PC-9 (cell line): ENCODE data around the gene ZNF263. TPM values are rescaled to one million over a fixed set of nuclear protein-coding genes. Genes with fewer than 3 reads are reported as not detected.

Experiments used
- BruUV-seq: library from RNA; stranded (reverse); fragments of 400-500 nt; replicated peaks from 2 replicates; lab custom pipeline; 2021; lab: Mats Ljungman, UMichigan
- CTCF ChIA-PET: fragments of 300-600 bp; sonication (Branson Sonifier 250); formaldehyde crosslinking; loops from one replicate; lab custom pipeline; 2022; ENCODE audit warnings: antibody characterized with exemption; lab: Charles Lee
- POLR2A ChIA-PET: fragments of 300-600 bp; sonication (Branson Sonifier 250); formaldehyde crosslinking; loops from one replicate; lab custom pipeline; 2022; ENCODE audit warnings: antibody characterized with exemption; ENCODE audit not compliant: unreplicated experiment; lab: Charles Lee
- DNase-seq, 2 experiments: peaks; one replicate each; pipeline versions ENCODE4 v3.0.0 to v3.0.0-alpha.2; 2015 to 2022; ENCODE audit warnings: mixed read lengths in 1 of 2
- H2AFZ ChIP-seq: fragments of 200-600 bp; sonication (generic); 2 replicates; pipeline ENCODE4 v1.8.1; 2017; ENCODE audit warnings: antibody characterized with exemption
- H3F3A ChIP-seq: fragments of 200-600 bp; sonication (generic); 2 replicates; pipeline ENCODE4 v1.8.1; 2017; ENCODE audit warnings: antibody characterized with exemption, mild to moderate bottlenecking, low read depth; ENCODE audit not compliant: insufficient read depth
- H3K27ac ChIP-seq: fragments of 200-600 bp; sonication (generic); 2 replicates; pipeline ENCODE4 v1.6.1; 2016; ENCODE audit warnings: mixed run types
- H3K27me3 ChIP-seq: fragments of 200-600 bp; sonication (generic); 2 replicates; pipeline ENCODE4 v1.6.1; 2016; ENCODE audit warnings: low read depth, mixed run types; ENCODE audit not compliant: insufficient read depth
- H3K36me3 ChIP-seq: fragments of 200-600 bp; sonication (generic); 2 replicates; pipeline ENCODE4 v1.6.1; 2016; ENCODE audit warnings: low read depth, mixed run types
- H3K4me1 ChIP-seq: fragments of 200-600 bp; sonication (generic); replicated peaks from 2 replicates; pipeline ENCODE4 v1.6.1; 2016; ENCODE audit warnings: mixed run types; ENCODE audit not compliant: insufficient read depth
- H3K4me2 ChIP-seq: fragments of 200-600 bp; sonication (generic); 2 replicates; pipeline ENCODE4 v1.6.1; 2017; ENCODE audit warnings: mixed run types
- H3K4me3 ChIP-seq: fragments of 200-600 bp; sonication (generic); 2 replicates; pipeline ENCODE4 v1.6.1; 2016; ENCODE audit warnings: mixed run types
- H3K79me2 ChIP-seq: fragments of 200-600 bp; sonication (generic); 2 replicates; pipeline ENCODE4 v1.6.1; 2017; ENCODE audit warnings: low read depth, mixed run types
- H3K9me2 ChIP-seq: fragments of 200-600 bp; sonication (generic); 2 replicates; pipeline ENCODE4 v1.8.1; 2017; ENCODE audit warnings: mild to moderate bottlenecking; ENCODE audit not compliant: insufficient read depth
- H3K9me3 ChIP-seq: fragments of 200-600 bp; sonication (generic); 2 replicates; pipeline ENCODE4 v1.8.1; 2016; ENCODE audit warnings: low read depth; ENCODE audit not compliant: insufficient read depth
- H4K20me1 ChIP-seq: fragments of 200-600 bp; sonication (generic); 2 replicates; pipeline ENCODE4 v1.8.1; 2017; ENCODE audit not compliant: insufficient read depth
- EZH2 ChIP-seq: fragments of 200-600 bp; sonication (generic); IDR thresholded peaks from 2 replicates; pipeline ENCODE4 v1.8.0; 2017; ENCODE audit warnings: antibody characterized with exemption, low read depth
- intact Hi-C: fragments of 100-400 bp; cut with micrococcal nuclease; formaldehyde crosslinking; loops from one replicate; pipeline ENCODE4 v1.10.0; 2022; ENCODE audit not compliant: unreplicated experiment
- total RNA-seq: library from RNA; stranded (reverse); gene quantifications from 2 replicates; pipeline ENCODE4 v1.2.3, GENCODE V29; 2021
- TF ChIP-seq, protein P1 (sequence below): fragments of 200-600 bp; sonication (generic); conservative IDR thresholded peaks from 2 replicates; pipeline ENCODE4 v1.6.1; 2017; ENCODE audit warnings: mixed run types, antibody characterized with exemption, mild to moderate bottlenecking, moderate library complexity

Gene ZNF263
- total RNA-seq, 1 experiment from 2014 or later: 36.8 TPM

DNA sequence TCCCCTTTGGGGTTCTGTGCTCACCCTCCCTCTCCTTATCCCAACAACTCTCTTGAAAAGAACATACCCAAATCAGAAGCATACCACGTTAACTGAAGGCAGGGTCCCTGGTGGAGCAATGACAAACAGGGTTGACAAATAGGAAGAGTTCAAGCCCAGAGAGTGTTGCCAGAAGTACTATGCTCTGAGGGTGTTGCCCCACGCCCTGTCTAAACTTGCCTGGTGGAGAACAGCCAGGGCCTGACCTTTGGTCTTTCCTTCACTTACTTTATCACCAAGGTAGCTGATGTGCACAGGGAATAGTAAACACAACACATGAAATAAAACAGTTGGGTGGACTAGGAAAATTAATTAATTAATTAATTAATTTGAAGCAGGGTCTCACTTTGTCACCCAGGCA is 45.4 kb downstream of the ZNF263 start:
- Histone ChIP-seq H3K27me3 (peaks cover 17% of the 10 kb centered on the region; the same call in 1 of the 2 replicates), H3K9me3 (no peaks in the 10 kb centered on the region), H3F3A (no peaks in the 10 kb centered on the region), H3K27ac (no peak overlapping the region), H3K79me2 (no peaks in the 10 kb centered on the region), H4K20me1 (no peaks in the 10 kb centered on the region), H3K36me3 (no peaks in the 10 kb centered on the region), H2AFZ (no peak overlapping the region), H3K4me3 (no peak overlapping the region), H3K9me2 (no peaks in the 10 kb centered on the region), H3K4me1 (no peaks in the 10 kb centered on the region), H3K4me2 (no peak overlapping the region)
- intact Hi-C loops: no loop called here
- POLR2A ChIA-PET: no interaction called here
- DNase-seq: no peak
- CTCF ChIA-PET: no interaction called here
- BruUV-seq: no TSS peak
- no peak for TF ChIP-seq EZH2
- TF ChIP-seq, protein P1, sequence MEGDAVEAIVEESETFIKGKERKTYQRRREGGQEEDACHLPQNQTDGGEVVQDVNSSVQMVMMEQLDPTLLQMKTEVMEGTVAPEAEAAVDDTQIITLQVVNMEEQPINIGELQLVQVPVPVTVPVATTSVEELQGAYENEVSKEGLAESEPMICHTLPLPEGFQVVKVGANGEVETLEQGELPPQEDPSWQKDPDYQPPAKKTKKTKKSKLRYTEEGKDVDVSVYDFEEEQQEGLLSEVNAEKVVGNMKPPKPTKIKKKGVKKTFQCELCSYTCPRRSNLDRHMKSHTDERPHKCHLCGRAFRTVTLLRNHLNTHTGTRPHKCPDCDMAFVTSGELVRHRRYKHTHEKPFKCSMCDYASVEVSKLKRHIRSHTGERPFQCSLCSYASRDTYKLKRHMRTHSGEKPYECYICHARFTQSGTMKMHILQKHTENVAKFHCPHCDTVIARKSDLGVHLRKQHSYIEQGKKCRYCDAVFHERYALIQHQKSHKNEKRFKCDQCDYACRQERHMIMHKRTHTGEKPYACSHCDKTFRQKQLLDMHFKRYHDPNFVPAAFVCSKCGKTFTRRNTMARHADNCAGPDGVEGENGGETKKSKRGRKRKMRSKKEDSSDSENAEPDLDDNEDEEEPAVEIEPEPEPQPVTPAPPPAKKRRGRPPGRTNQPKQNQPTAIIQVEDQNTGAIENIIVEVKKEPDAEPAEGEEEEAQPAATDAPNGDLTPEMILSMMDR: no peak

Other genes with a start within 250 kb of the ZNF263 start
- gene BICDL2, start 246.5 kb upstream of the ZNF263 start, total RNA-seq: 57.9 and 68.7 TPM in 2 replicates
- 0.28 and 0.83 TPM in 2 replicates for gene MMP25, start 236.9 kb upstream of the ZNF263 start, total RNA-seq
- gene IL32, start 217.9 kb upstream of the ZNF263 start, total RNA-seq: 1.5 and 2.2 TPM in 2 replicates
- 0.23 TPM in 1 of 2 replicates, not detected in the other for gene ZSCAN10, start 184.2 kb upstream of the ZNF263 start, total RNA-seq
- gene ZNF205, start 170.9 kb upstream of the ZNF263 start, total RNA-seq: 17.4 and 18.0 TPM in 2 replicates
- 15.9 and 17.7 TPM in 2 replicates for gene ZNF213, start 148.5 kb upstream of the ZNF263 start, total RNA-seq
- gene OR1F1, start 95.3 kb upstream of the ZNF263 start, total RNA-seq: 1.2 and 1.4 TPM in 2 replicates
- 12.1 and 13.2 TPM in 2 replicates for gene ZNF200, start 48.3 kb upstream of the ZNF263 start, total RNA-seq
- not detected in 2 replicates for gene MEFV, start 26.9 kb upstream of the ZNF263 start, total RNA-seq
- gene TIGD7, start 21.9 kb downstream of the ZNF263 start, total RNA-seq: 8.7 and 10.9 TPM in 2 replicates
- gene ZNF75A, start 22.0 kb downstream of the ZNF263 start, total RNA-seq: 32.2 and 35.2 TPM in 2 replicates
- not detected in 2 replicates for gene OR2C1, start 72.4 kb downstream of the ZNF263 start, total RNA-seq
- 15.5 and 16.4 TPM in 2 replicates for gene ZSCAN32, start 117.5 kb downstream of the ZNF263 start, total RNA-seq
- 12.1 and 13.2 TPM in 2 replicates for gene ZNF174, start 117.7 kb downstream of the ZNF263 start, total RNA-seq
- 1.5 and 1.8 TPM in 2 replicates for gene ZNF597, start 160.0 kb downstream of the ZNF263 start, total RNA-seq
- 57.5 and 58.7 TPM in 2 replicates for gene NAA60, start 160.2 kb downstream of the ZNF263 start, total RNA-seq
- gene C16orf90, start 212.0 kb downstream of the ZNF263 start, total RNA-seq: not detected in 2 replicates
- 47.0 and 61.4 TPM in 2 replicates for gene CLUAP1, start 217.5 kb downstream of the ZNF263 start, total RNA-seq